ENCODE results near the gene MSN.

DNA sequence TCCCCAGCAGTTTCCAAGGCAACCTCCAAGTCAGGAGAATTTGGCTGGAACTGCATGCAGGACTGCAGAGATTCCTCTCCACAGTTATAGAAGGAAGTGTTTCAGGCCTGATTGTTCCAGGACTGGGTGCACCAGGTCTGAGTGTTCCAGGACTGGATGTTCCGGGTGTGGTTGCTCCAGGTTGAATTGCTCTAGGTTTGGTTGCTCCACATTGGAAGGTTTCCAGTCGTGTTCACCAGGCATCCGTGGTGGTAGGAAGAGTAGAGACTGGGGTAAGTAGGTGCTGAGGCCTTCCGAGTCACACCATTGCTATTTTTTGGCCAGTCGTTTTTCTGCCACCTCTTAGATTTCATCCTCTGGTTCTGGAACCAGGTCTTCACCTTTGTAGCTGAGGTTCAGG is 105.4 kb downstream of the MSN start:
- TF ChIP-seq CTCF (IDR thresholded peaks at IDR 0.05; ENCODE audit: poor library complexity) (no peak), EZH2phosphoT487 (IDR thresholded peaks at IDR 0.05; ENCODE audit: low read depth, severe bottlenecking, unreplicated experiment) (no peak)
